ENCODE measurements around the gene NAE1. TPM values are rescaled to one million over a fixed set of nuclear protein-coding genes. Genes with fewer than 3 reads are reported as not detected.
"Not testable (repeated sequence)": the region's sequence is repeated elsewhere in the genome, so short reads cannot be mapped to it uniquely, and the experiment has no call there.

The NAE1 gene
- total and polyA plus RNA-seq, 2 experiments from 2014 or later = 39.5 to 97.8 TPM

GRCh38 chr16:66801320-66802105 lies 29.3 kb downstream of the NAE1 start, which contains the start of gene TERB1:
Gene TERB1 (minus strand): TSS chr16:66801584. CDS start chr16:66796798, 4,786 bp downstream.
- DNase-seq (ENCODE audit: low read depth in 1 of 2, low spot score in 1 of 2) = no peak
- no peak for TF ChIP-seq CTCF (IDR thresholded peaks at IDR 0.05; ENCODE audit: low read depth, low read length)

GRCh38 chr16:66800856-66801255 lies 29.9 kb downstream of the NAE1 start:
- no peak for DNase-seq (ENCODE audit: low read depth in 1 of 2, low spot score in 1 of 2)
- no peak for TF ChIP-seq CTCF (IDR thresholded peaks at IDR 0.05; ENCODE audit: low read depth, low read length)
- H3K9me3 ChIP-seq (ENCODE audit: low read depth) = no peaks in the 10 kb centered on the region
- no peak overlapping the region for H3K27ac ChIP-seq
- H3K4me3 ChIP-seq = no peak overlapping the region
- H3K27me3 ChIP-seq = no peaks in the 10 kb centered on the region
- H3K4me1 ChIP-seq (ENCODE audit: low read depth) = no peaks in the 10 kb centered on the region
- peaks cover 31% of the 10 kb centered on the region for H3K36me3 ChIP-seq

More at GRCh38 chr16:66801320-66802105, 29.3 kb downstream of the NAE1 start, which contains the start of gene TERB1:
- H3K4me1 ChIP-seq (ENCODE audit: low read depth) = no peaks in the 10 kb centered on the region
- H3K9me3 ChIP-seq (ENCODE audit: low read depth) = no peaks in the 10 kb centered on the region
- no peak within 1 kb of the TSS for H3K4me3 ChIP-seq
- H3K27ac ChIP-seq = no peak within 1 kb of the TSS
- H3K27me3 ChIP-seq = no peaks in the 10 kb centered on the region
- peaks cover 35% of the 10 kb centered on the region for H3K36me3 ChIP-seq

GRCh38 chr16:66798161-66798560 lies 32.6 kb downstream of the NAE1 start:
- no peaks in the 10 kb centered on the region for H3K27me3 ChIP-seq
- H3K27ac ChIP-seq = no peak overlapping the region
- H3K36me3 ChIP-seq = peaks cover 6% of the 10 kb centered on the region
- DNase-seq (ENCODE audit: low read depth in 1 of 2, low spot score in 1 of 2) = peak in 1 of 2 donors; percentile 19
- H3K4me3 ChIP-seq = no peak overlapping the region
- H3K4me1 ChIP-seq (ENCODE audit: low read depth) = no peaks in the 10 kb centered on the region
- H3K9me3 ChIP-seq (ENCODE audit: low read depth) = no peaks in the 10 kb centered on the region
- no peak for TF ChIP-seq CTCF (IDR thresholded peaks at IDR 0.05; ENCODE audit: low read depth, low read length)

- not testable (repeated sequence) for DNase-seq (ENCODE audit: low read depth in 1 of 2, low spot score in 1 of 2); H3K27me3 ChIP-seq; H3K27ac ChIP-seq; H3K4me1 ChIP-seq (ENCODE audit: low read depth); H3K9me3 ChIP-seq (ENCODE audit: low read depth); H3K4me3 ChIP-seq; H3K36me3 ChIP-seq
Observed at GRCh38 chr16:66793984-66794383, 36.8 kb downstream of the NAE1 start.

GRCh38 chr16:66790130-66790733 lies 40.5 kb downstream of the NAE1 start:
- H3K27me3 ChIP-seq = no peaks in the 10 kb centered on the region
- H3K4me1 ChIP-seq (ENCODE audit: low read depth) = no peaks in the 10 kb centered on the region
- TF ChIP-seq CTCF (IDR thresholded peaks at IDR 0.05; ENCODE audit: low read depth, low read length) = no peak
- no peak overlapping the region for H3K4me3 ChIP-seq
- no peak for DNase-seq (ENCODE audit: low read depth in 1 of 2, low spot score in 1 of 2)
- H3K27ac ChIP-seq = no peak overlapping the region
- no peaks in the 10 kb centered on the region for H3K9me3 ChIP-seq (ENCODE audit: low read depth)
- H3K36me3 ChIP-seq = no peaks in the 10 kb centered on the region

GRCh38 chr16:66787427-66787826 lies 43.3 kb downstream of the NAE1 start:
- Histone ChIP-seq H3K36me3 (no peaks in the 10 kb centered on the region), H3K4me3 (no peak overlapping the region), H3K4me1 (ENCODE audit: low read depth) (no peaks in the 10 kb centered on the region), H3K9me3 (ENCODE audit: low read depth) (no peaks in the 10 kb centered on the region), H3K27ac (no peak overlapping the region), H3K27me3 (no peaks in the 10 kb centered on the region)
- DNase-seq (ENCODE audit: low read depth in 1 of 2, low spot score in 1 of 2) = no peak
- no peak for TF ChIP-seq CTCF (IDR thresholded peaks at IDR 0.05; ENCODE audit: low read depth, low read length)

All from cardiac muscle cell (in vitro differentiated cells and primary cell).